ENCODE measurements around the gene MYO1F.

Gene MYO1F

GRCh38 chr19:8611391-8611876 is 34.2 kb upstream of the MYO1F start:
- TF ChIP-seq POLR2A (IDR thresholded peaks at IDR 0.05; ENCODE audit: low read depth, low read length), result no peak
- TF ChIP-seq TAF1 (IDR thresholded peaks at IDR 0.05; ENCODE audit: borderline replicate concordance, low read depth, low read length), result no peak
- no peak for TF ChIP-seq POLR2AphosphoS5 (IDR thresholded peaks at IDR 0.05; ENCODE audit: low read depth, low read length)
- DNase-seq (ENCODE audit: insufficient read length), result no peak
- no peak for FAIRE-seq

GRCh38 chr19:8610936-8611300 is 33.7 kb upstream of the MYO1F start:
- DNase-seq (ENCODE audit: insufficient read length) (no peak), FAIRE-seq (no peak)
- TF ChIP-seq POLR2A (IDR thresholded peaks at IDR 0.05; ENCODE audit: low read depth, low read length) (no peak), POLR2AphosphoS5 (IDR thresholded peaks at IDR 0.05; ENCODE audit: low read depth, low read length) (no peak), TAF1 (IDR thresholded peaks at IDR 0.05; ENCODE audit: borderline replicate concordance, low read depth, low read length) (no peak)

GRCh38 chr19:8610041-8610935 is 33.0 kb upstream of the MYO1F start, which contains the start of gene ADAMTS10:
Gene ADAMTS10, minus strand, starts transcription at chr19:8610715. Its CDS starts 5,005 bp downstream, at chr19:8605710.
- TF ChIP-seq POLR2A (IDR thresholded peaks at IDR 0.05; ENCODE audit: low read depth, low read length) (no peak), TAF1 (IDR thresholded peaks at IDR 0.05; ENCODE audit: borderline replicate concordance, low read depth, low read length) (no peak), POLR2AphosphoS5 (IDR thresholded peaks at IDR 0.05; ENCODE audit: low read depth, low read length) (no peak)
- FAIRE-seq (no peak), DNase-seq (ENCODE audit: insufficient read length) (no peak)

GRCh38 chr19:8609279-8610040 is 32.2 kb upstream of the MYO1F start:
- TF ChIP-seq TAF1 (IDR thresholded peaks at IDR 0.05; ENCODE audit: borderline replicate concordance, low read depth, low read length), result no peak
- TF ChIP-seq POLR2AphosphoS5 (IDR thresholded peaks at IDR 0.05; ENCODE audit: low read depth, low read length), result no peak
- TF ChIP-seq POLR2A (IDR thresholded peaks at IDR 0.05; ENCODE audit: low read depth, low read length), result no peak
- no peak for FAIRE-seq
- DNase-seq (ENCODE audit: insufficient read length), result no peak

GRCh38 chr19:8608941-8609278 is 31.7 kb upstream of the MYO1F start:
- no peak for DNase-seq (ENCODE audit: insufficient read length)
- TF ChIP-seq TAF1 (IDR thresholded peaks at IDR 0.05; ENCODE audit: borderline replicate concordance, low read depth, low read length) (no peak), POLR2A (IDR thresholded peaks at IDR 0.05; ENCODE audit: low read depth, low read length) (no peak), POLR2AphosphoS5 (IDR thresholded peaks at IDR 0.05; ENCODE audit: low read depth, low read length) (no peak)
- FAIRE-seq, result no peak

GRCh38 chr19:8607386-8607785 is 30.1 kb upstream of the MYO1F start:
- no peak for FAIRE-seq
- no peak for DNase-seq (ENCODE audit: insufficient read length)
- no peak for TF ChIP-seq POLR2A (IDR thresholded peaks at IDR 0.05; ENCODE audit: low read depth, low read length)
- TF ChIP-seq TAF1 (IDR thresholded peaks at IDR 0.05; ENCODE audit: borderline replicate concordance, low read depth, low read length), result no peak
- no peak for TF ChIP-seq POLR2AphosphoS5 (IDR thresholded peaks at IDR 0.05; ENCODE audit: low read depth, low read length)

GRCh38 chr19:8605514-8605913 is 28.3 kb upstream of the MYO1F start:
- no peak for DNase-seq (ENCODE audit: insufficient read length)
- no peak for FAIRE-seq
- no peak for TF ChIP-seq TAF1 (IDR thresholded peaks at IDR 0.05; ENCODE audit: borderline replicate concordance, low read depth, low read length)
- no peak for TF ChIP-seq POLR2A (IDR thresholded peaks at IDR 0.05; ENCODE audit: low read depth, low read length)
- no peak for TF ChIP-seq POLR2AphosphoS5 (IDR thresholded peaks at IDR 0.05; ENCODE audit: low read depth, low read length)

- DNase-seq (ENCODE audit: insufficient read length), result no peak
- FAIRE-seq, result no peak
- TF ChIP-seq POLR2A (IDR thresholded peaks at IDR 0.05; ENCODE audit: low read depth, low read length) (no peak), TAF1 (IDR thresholded peaks at IDR 0.05; ENCODE audit: borderline replicate concordance, low read depth, low read length) (no peak), POLR2AphosphoS5 (IDR thresholded peaks at IDR 0.05; ENCODE audit: low read depth, low read length) (no peak)
Observed at GRCh38 chr19:8601796-8602195, 24.6 kb upstream of the MYO1F start.

- TF ChIP-seq POLR2AphosphoS5 (IDR thresholded peaks at IDR 0.05; ENCODE audit: low read depth, low read length) (no peak), POLR2A (IDR thresholded peaks at IDR 0.05; ENCODE audit: low read depth, low read length) (no peak), TAF1 (IDR thresholded peaks at IDR 0.05; ENCODE audit: borderline replicate concordance, low read depth, low read length) (no peak)
- FAIRE-seq (no peak), DNase-seq (ENCODE audit: insufficient read length) (no peak)
Observed at GRCh38 chr19:8600816-8601215, 23.6 kb upstream of the MYO1F start.

GRCh38 chr19:8600064-8600463 is 22.8 kb upstream of the MYO1F start:
- FAIRE-seq (no peak), DNase-seq (ENCODE audit: insufficient read length) (no peak)
- TF ChIP-seq POLR2AphosphoS5 (IDR thresholded peaks at IDR 0.05; ENCODE audit: low read depth, low read length), result no peak

GRCh38 chr19:8596168-8596567 is 18.9 kb upstream of the MYO1F start:
- TF ChIP-seq POLR2A (IDR thresholded peaks at IDR 0.05; ENCODE audit: low read depth, low read length) (no peak), TAF1 (IDR thresholded peaks at IDR 0.05; ENCODE audit: borderline replicate concordance, low read depth, low read length) (no peak), POLR2AphosphoS5 (IDR thresholded peaks at IDR 0.05; ENCODE audit: low read depth, low read length) (no peak)
- no peak for FAIRE-seq
- DNase-seq (ENCODE audit: insufficient read length), result no peak

- no peak for DNase-seq (ENCODE audit: insufficient read length)
- FAIRE-seq, result no peak
Observed at GRCh38 chr19:8595651-8596050, 18.4 kb upstream of the MYO1F start.

More at GRCh38 chr19:8595651-8596050, 18.4 kb upstream of the MYO1F start:
- no peak for TF ChIP-seq TAF1 (IDR thresholded peaks at IDR 0.05; ENCODE audit: borderline replicate concordance, low read depth, low read length)
- TF ChIP-seq POLR2AphosphoS5 (IDR thresholded peaks at IDR 0.05; ENCODE audit: low read depth, low read length), result no peak
- no peak for TF ChIP-seq POLR2A (IDR thresholded peaks at IDR 0.05; ENCODE audit: low read depth, low read length)

Measured in GM12892 (cell line).